Esophagus muscularis mucosa (tissue), 4 donors: ENCODE results near the gene MKRN2OS. TPM values are rescaled to one million over a fixed set of nuclear protein-coding genes. Genes with fewer than 3 reads are reported as not detected.
"Not testable (repeated sequence)": the region's sequence is repeated elsewhere in the genome, so short reads cannot be mapped to it uniquely, and the experiment has no call there.

Source experiments
- DNase-seq: peaks from one replicate; pipeline ENCODE4 v3.0.0-alpha.2; 2017; ENCODE audit errors: extremely low spot score
- H3K27ac ChIP-seq, 4 donors: fragments of 200-600 bp; sonication (generic); replicated peaks in 1 of 4; 1 replicate in 3 of 4; 2 replicates in 1 of 4; pipeline ENCODE4 v1.5.1; 2016 to 2019; ENCODE audit warnings: mild to moderate bottlenecking in 1 of 4
- H3K27me3 ChIP-seq, 4 donors: fragments of 200-600 bp; sonication (generic); one replicate each; pipeline versions ENCODE4 v1.5.1 to v1.6.0; 2016 to 2019
- H3K36me3 ChIP-seq, 4 donors: fragments of 200-600 bp; sonication (generic); one replicate each; pipeline ENCODE4 v1.5.1; 2016 to 2019
- H3K4me1 ChIP-seq, 4 donors: fragments of 200-600 bp; sonication (generic); one replicate each; pipeline ENCODE4 v1.5.1; 2016 to 2019
- H3K4me3 ChIP-seq, 4 donors: fragments of 200-600 bp; sonication (generic); 1 replicate in 2 of 4; 2 replicates in 2 of 4; pipeline ENCODE4 v1.5.1; 2016 to 2019; ENCODE audit warnings: mild to moderate bottlenecking in 4 of 4, moderate library complexity in 1 of 4
- H3K9me3 ChIP-seq, 4 donors: fragments of 200-600 bp; sonication (generic); 1 replicate in 3 of 4; 2 replicates in 1 of 4; pipeline ENCODE4 v1.5.1; 2016 to 2019
- CTCF ChIP-seq, 3 experiments: fragments of 200-600 bp in 2 of 3; fragments of 450-650 bp in 1 of 3; sonication (generic) in 2 of 3; IDR thresholded peaks; one replicate each; pipeline ENCODE4 v1.5.1; 2017 to 2019; ENCODE audit warnings: antibody characterized with exemption in 3 of 3, mild to moderate bottlenecking in 2 of 3, moderate library complexity in 1 of 3
- EP300 ChIP-seq: sonication (generic); formaldehyde crosslinking; IDR thresholded peaks from one replicate; pipeline ENCODE4 v1.6.1; 2017; ENCODE audit warnings: antibody characterized with exemption
- POLR2A ChIP-seq: fragments of 450-650 bp; IDR thresholded peaks from one replicate; pipeline ENCODE4 v1.6.1; 2017; ENCODE audit warnings: antibody characterized with exemption, moderate library complexity, mild to moderate bottlenecking, low read depth
- POLR2AphosphoS5 ChIP-seq, 2 donors: sonication (generic); formaldehyde crosslinking; IDR thresholded peaks; one replicate each; pipeline ENCODE4 v1.6.1; 2017; ENCODE audit warnings: antibody characterized with exemption in 2 of 2
- WGBS: methylation state at CpG from one replicate; pipeline ENCODE4 v1.1.5; 2018; 5-methylcytosine and 5-hydroxymethylcytosine counted together
- intact Hi-C: fragments of 100-400 bp; cut with DNase I; formaldehyde crosslinking; loops from one replicate; pipeline ENCODE4 v1.15.1; 2023
- total RNA-seq, 4 donors: library from RNA; depleted of rRNA; stranded (reverse); fragments of >200 nt; gene quantifications; one replicate each; pipeline versions ENCODE4 v1.1.0 to v1.2.1, GENCODE V29; 2016

The MKRN2OS gene
- total RNA-seq, 4 donors from 2014 or later, result not detected

- Histone ChIP-seq H3K27me3 (no peaks in the 10 kb centered on the region), H3K4me3 (no peak overlapping the region), H3K9me3 (no peaks in the 10 kb centered on the region), H3K27ac (no peak overlapping the region), H3K4me1 (no peaks in the 10 kb centered on the region), H3K36me3 (peaks cover 0 to 7% (median 5%) of the 10 kb centered on the region in 4 donors)
- DNase-seq, result no peak
- TF ChIP-seq EP300, result no peak
- TF ChIP-seq CTCF (IDR thresholded peaks at IDR 0.05), result no peak
- no peak for TF ChIP-seq POLR2A
- no peak for TF ChIP-seq POLR2AphosphoS5 (IDR thresholded peaks at IDR 0.05)
- WGBS, result 59% methylated on average over 11 of the region's 11 CpGs
- intact Hi-C loops, result no loop called here
Measured at GRCh38 chr3:12544652-12545472, 437 bp downstream of the MKRN2OS start.

- H3K27me3 ChIP-seq, H3K9me3 ChIP-seq, DNase-seq, H3K4me3 ChIP-seq, H3K27ac ChIP-seq, intact Hi-C loops, H3K4me1 ChIP-seq: not testable (repeated sequence)
- peaks cover 4 to 17% (median 11%) of the 10 kb centered on the region in 4 donors for H3K36me3 ChIP-seq
- WGBS, result 89% methylated on average over 12 of the region's 12 CpGs
Measured at GRCh38 chr3:12543497-12543896, 1.8 kb downstream of the MKRN2OS start.

GRCh38 chr3:12541625-12542024, 3.7 kb downstream of the MKRN2OS start:
- intact Hi-C loops, result no loop called here

GRCh38 chr3:12536423-12536822, 8.9 kb downstream of the MKRN2OS start:
- no peak overlapping the region for H3K4me3 ChIP-seq
- WGBS, result 77% methylated on average over 6 of the region's 6 CpGs
- H3K36me3 ChIP-seq, result peaks cover 13 to 36% (median 32%) of the 10 kb centered on the region in 4 donors
- no peak for DNase-seq
- H3K9me3 ChIP-seq, result no peaks in the 10 kb centered on the region
- H3K27me3 ChIP-seq, result no peaks in the 10 kb centered on the region
- no peaks in the 10 kb centered on the region for H3K4me1 ChIP-seq
- TF ChIP-seq POLR2AphosphoS5 (IDR thresholded peaks at IDR 0.05) (no peak), EP300 (no peak), CTCF (IDR thresholded peaks at IDR 0.05) (no peak), POLR2A (no peak)
- no peak overlapping the region for H3K27ac ChIP-seq
- intact Hi-C loops, result no loop called here

More at GRCh38 chr3:12541625-12542024, 3.7 kb downstream of the MKRN2OS start:
- Histone ChIP-seq H3K27ac (no peak overlapping the region), H3K4me3 (no peak overlapping the region), H3K36me3 (peaks cover 4 to 17% (median 11%) of the 10 kb centered on the region in 4 donors), H3K27me3 (no peaks in the 10 kb centered on the region), H3K4me1 (no peaks in the 10 kb centered on the region), H3K9me3 (no peaks in the 10 kb centered on the region)
- TF ChIP-seq POLR2A (no peak), CTCF (IDR thresholded peaks at IDR 0.05) (peak in 1 of 3 experiments; percentile 21)
- no peak for DNase-seq
- WGBS, result 72% methylated on average over 8 of the region's 8 CpGs

- no peaks in the 10 kb centered on the region for H3K4me1 ChIP-seq
- 89% methylated on average over 5 of the region's 5 CpGs for WGBS
- no peak for DNase-seq
- no peak for TF ChIP-seq POLR2A
- TF ChIP-seq EP300, result no peak
- no peaks in the 10 kb centered on the region for H3K9me3 ChIP-seq
- no peak overlapping the region for H3K27ac ChIP-seq
- peaks cover 26 to 55% (median 39%) of the 10 kb centered on the region in 4 donors for H3K36me3 ChIP-seq
- intact Hi-C loops, result no loop called here
- no peak overlapping the region for H3K4me3 ChIP-seq
- H3K27me3 ChIP-seq, result no peaks in the 10 kb centered on the region
Measured at GRCh38 chr3:12532182-12532581, 13.1 kb downstream of the MKRN2OS start.
